K562 (cell line): ENCODE measurements around the gene NPB. TPM values are rescaled to one million over a fixed set of nuclear protein-coding genes. Genes with fewer than 3 reads are reported as not detected.

Experiments used
- CHD4 ChIP-seq: fragments of 200-600 bp; sonication (generic); IDR thresholded peaks from 3 replicates; pipeline ENCODE4 v1.6.1; 2012; ENCODE audit warnings: low read depth, mild to moderate bottlenecking, mixed read lengths, low read length, inconsistent platforms; ENCODE audit not compliant: insufficient read depth, insufficient replicate concordance, poor library complexity, severe bottlenecking
- CREB3L1 ChIP-seq: fragments of 450-650 bp; IDR thresholded peaks from 2 replicates; pipeline ENCODE4 v1.6.1; 2014; ENCODE audit warnings: low read depth, mild to moderate bottlenecking, moderate library complexity, borderline replicate concordance
- CTBP1 ChIP-seq: fragments of 450-650 bp; IDR thresholded peaks from 2 replicates; pipeline ENCODE4 v1.6.1; 2016; ENCODE audit warnings: borderline replicate concordance
- GABPB1 ChIP-seq: sonication (generic); formaldehyde crosslinking; IDR thresholded peaks from 2 replicates; pipeline ENCODE4 v1.8.0; 2022; ENCODE audit warnings: mild to moderate bottlenecking, missing genetic modification reagents
- HDAC3 ChIP-seq: fragments of 450-650 bp; IDR thresholded peaks from 2 replicates; pipeline ENCODE4 v1.6.1; 2018; ENCODE audit warnings: borderline replicate concordance, mild to moderate bottlenecking, moderate library complexity; ENCODE audit not compliant: partially characterized antibody
- HNRNPL ChIP-seq: fragments of 200-400 bp; formaldehyde crosslinking; IDR thresholded peaks from 2 replicates; pipeline ENCODE4 v1.6.1; 2017; ENCODE audit warnings: low read depth, mild to moderate bottlenecking, low read length
- ILF3 ChIP-seq: fragments of 450-650 bp; IDR thresholded peaks from 2 replicates; pipeline ENCODE4 v1.6.1; 2018; ENCODE audit warnings: antibody characterized with exemption, mild to moderate bottlenecking, moderate library complexity, borderline replicate concordance
- KDM2B ChIP-seq: fragments of 250-450 bp; sonication (Bioruptor Pico); IDR thresholded peaks from 2 replicates; pipeline ENCODE4 v1.8.0; 2021; ENCODE audit warnings: mild to moderate bottlenecking, moderate library complexity
- NFIC ChIP-seq: fragments of 450-650 bp; IDR thresholded peaks from 2 replicates; pipeline ENCODE4 v1.6.1; 2017; ENCODE audit warnings: mild to moderate bottlenecking, inconsistent platforms
- NRF1 ChIP-seq, 2 experiments: fragments of 450-650 bp; IDR thresholded peaks in 1 of 2; conservative IDR thresholded peaks in 1 of 2; 2 replicates each; pipeline ENCODE4 v1.6.1; 2014; ENCODE audit warnings: mild to moderate bottlenecking in 2 of 2
- PPARD ChIP-seq: fragments of 250-450 bp; sonication (Bioruptor Pico); IDR thresholded peaks from 2 replicates; pipeline ENCODE4 v1.8.0; 2022; ENCODE audit warnings: inconsistent platforms, mild to moderate bottlenecking, moderate library complexity
- RNF2 ChIP-seq: sonication (generic); IDR thresholded peaks from 2 replicates; pipeline ENCODE4 v1.6.1; 2016
- TFE3 ChIP-seq: fragments of 450-650 bp; formaldehyde crosslinking; IDR thresholded peaks from 2 replicates; pipeline ENCODE4 v1.4.0; 2020; ENCODE audit warnings: mild to moderate bottlenecking, mixed read lengths
- TOE1 ChIP-seq, 2 experiments: fragments of 450-650 bp in 1 of 2; sonication (generic) in 1 of 2; formaldehyde crosslinking in 1 of 2; IDR thresholded peaks; 2 replicates each; pipeline versions ENCODE4 v1.7.1 to v1.8.0; 2016 to 2022; ENCODE audit warnings: borderline replicate concordance in 2 of 2, mild to moderate bottlenecking in 2 of 2, antibody characterized with exemption in 1 of 2, inconsistent platforms in 1 of 2, low read depth in 1 of 2, missing genetic modification reagents in 1 of 2, moderate library complexity in 1 of 2
- ZBTB1 ChIP-seq: sonication (generic); formaldehyde crosslinking; IDR thresholded peaks from 2 replicates; pipeline ENCODE4 v1.8.1; 2023; ENCODE audit warnings: missing genetic modification reagents, low read depth, mild to moderate bottlenecking, borderline replicate concordance
- ZBTB2 ChIP-seq: fragments of 450-650 bp; IDR thresholded peaks from 2 replicates; pipeline ENCODE4 v1.6.1; 2016; ENCODE audit warnings: antibody characterized with exemption
- ZBTB9 ChIP-seq: fragments of 450-650 bp; formaldehyde crosslinking; IDR thresholded peaks from 2 replicates; pipeline ENCODE4 v1.4.0; 2020; ENCODE audit warnings: mild to moderate bottlenecking, moderate library complexity
- ZNF395 ChIP-seq: fragments of 200-800 bp; sonication (Bioruptor generic); IDR thresholded peaks from 2 replicates; pipeline ENCODE4 v1.6.1; 2017; ENCODE audit warnings: missing genetic modification characterization, missing compliant biosample characterization
- polyA plus RNA-seq, 8 experiments: library from polyadenylated mRNA; depleted of rRNA in 4 of 8; stranded (reverse) in 5 of 8; unstranded in 3 of 8; fragments of >200 nt; fragmentation: Nextera tagmentation in 2 of 8; fragmentation: Illumina TruSeq in 1 of 8; extraction: Ambion mirVana in 2 of 8; extraction: Trizol in 1 of 8; gene quantifications; 2 replicates each; pipeline versions ENCODE4 v1.2.1 to v1.2.3, GENCODE V29; 2011 to 2014; ENCODE audit warnings: inconsistent platforms in 1 of 8, missing spikeins in 1 of 8
- total RNA-seq, 7 experiments: library from RNA; depleted of rRNA in 6 of 7; stranded (reverse); fragments of >200 nt in 6 of 7; fragmentation: Illumina TruSeq in 2 of 7; extraction: Trizol in 2 of 7; gene quantifications; 2 replicates each; pipeline versions ENCODE4 v1.2.1 to v1.2.3, GENCODE V29; 2011 to 2021; ENCODE audit warnings: low replicate concordance in 1 of 7

NPB gene
- total and polyA plus RNA-seq, 9 of the 15 experiments (the other 6 are each of a cell fraction or from before 2014, with no cell fraction given): 0.03 to 0.61 (median 0.14) TPM; not detected in 2

- TF ChIP-seq CREB3L1 (peak; percentile 81; the same call in 1 of the 2 replicates), ZBTB2 (peak; percentile 96), CTBP1 (peak; percentile 92), TOE1 (IDR thresholded peaks at IDR 0.05; ENCODE audit: borderline replicate concordance) (peak; percentile 96), TOE1 (CRISPR knock-in tag; IDR thresholded peaks at IDR 0.05; ENCODE audit: borderline replicate concordance, low read depth) (no peak), ZNF395 (no peak), PPARD (CRISPR knock-in tag) (no peak), GABPB1 (CRISPR knock-in tag) (peak; percentile 51; the same call in 1 of the 2 replicates), RNF2 (no peak), CHD4 (peak; percentile 80), ZBTB1 (CRISPR knock-in tag) (no peak; the same call in 1 of the 2 replicates), HNRNPL (peak; percentile 81; the same call in 1 of the 2 replicates), TFE3 (CRISPR knock-in tag) (peak; percentile 99), NRF1 (conservative IDR thresholded peaks at IDR 0.05 in 1 of 2, IDR thresholded peaks at IDR 0.05 in 1 of 2) (peak; percentile 98), ZBTB9 (CRISPR knock-in tag) (peak; percentile 74; the same call in 1 of the 2 replicates), NFIC (peak; percentile 96), ILF3 (no peak), KDM2B (CRISPR knock-in tag) (peak; percentile 52), HDAC3 (no peak)
These were observed 25.9 kb downstream of the NPB start, which contains the start of gene MAFG (continued) for GRCh38 chr17:81927653-81928543.
